Stomach (tissue), 9 donors: Measurements from ENCODE around the gene SEMA4C. TPM values are rescaled to one million over a fixed set of nuclear protein-coding genes. Genes with fewer than 3 reads are reported as not detected.

Experiments
- DNase-seq, 2 donors: peaks; one replicate each; pipeline versions ENCODE4 v3.0.0 to v3.0.0-alpha.2; 2013 to 2019
- H3K27ac ChIP-seq, 5 donors: fragments of 200-600 bp in 4 of 5; sonication (generic) in 4 of 5; one replicate each; pipeline ENCODE4 v1.5.1; 2013 to 2019; ENCODE audit warnings: mild to moderate bottlenecking in 1 of 5, moderate library complexity in 1 of 5
- H3K27me3 ChIP-seq, 3 donors: fragments of 200-600 bp; sonication (generic); one replicate each; pipeline ENCODE4 v1.5.1; 2017 to 2019; ENCODE audit warnings: mixed run types in 1 of 3
- H3K36me3 ChIP-seq, 4 donors: fragments of 200-600 bp; sonication (generic); 1 replicate in 3 of 4; 2 replicates in 1 of 4; pipeline ENCODE4 v1.5.1; 2016 to 2019
- H3K4me1 ChIP-seq, 4 donors: fragments of 200-600 bp; sonication (generic); one replicate each; pipeline ENCODE4 v1.5.1; 2016 to 2019
- H3K4me3 ChIP-seq, 4 donors: fragments of 200-600 bp; sonication (generic) in 3 of 4; one replicate each; pipeline ENCODE4 v1.5.1; 2016 to 2019; ENCODE audit warnings: mild to moderate bottlenecking in 1 of 4
- H3K9me3 ChIP-seq, 4 donors: fragments of 200-600 bp; sonication (generic); one replicate each; pipeline ENCODE4 v1.5.1; 2016 to 2019
- CTCF ChIP-seq, 7 experiments: fragments of 450-650 bp in 4 of 7; fragments of 200-600 bp in 3 of 7; sonication (generic) in 3 of 7; IDR thresholded peaks; one replicate each; pipeline ENCODE4 v1.5.1; 2016 to 2019; ENCODE audit warnings: antibody characterized with exemption in 7 of 7, control low read depth in 2 of 7, mild to moderate bottlenecking in 1 of 7
- EP300 ChIP-seq: sonication (generic); formaldehyde crosslinking; IDR thresholded peaks from one replicate; pipeline ENCODE4 v1.6.1; 2017; ENCODE audit warnings: antibody characterized with exemption
- POLR2A ChIP-seq, 4 donors: fragments of 450-650 bp; IDR thresholded peaks; one replicate each; pipeline ENCODE4 v1.6.1; 2016; ENCODE audit warnings: antibody characterized with exemption in 4 of 4, control low read depth in 2 of 4, mild to moderate bottlenecking in 1 of 4, moderate library complexity in 1 of 4
- POLR2AphosphoS5 ChIP-seq, 3 donors: sonication (generic); formaldehyde crosslinking; IDR thresholded peaks; one replicate each; pipeline ENCODE4 v1.6.1; 2016; ENCODE audit warnings: antibody characterized with exemption in 3 of 3
- WGBS, 5 donors: extraction: QIAGEN DNeasy Blood & Tissue Kit in 3 of 5; methylation state at CpG; one replicate each; pipeline versions ENCODE4 v1.1.5 to v1.1.7; 2013 to 2018; 5-methylcytosine and 5-hydroxymethylcytosine counted together
- intact Hi-C: fragments of 100-400 bp; cut with DNase I; formaldehyde crosslinking; loops from one replicate; pipeline ENCODE4 v1.15.1; 2023; ENCODE audit warnings: low total_unique reads
- polyA plus RNA-seq, 3 donors: library from polyadenylated mRNA; stranded (reverse); fragments of 200-250 nt; gene quantifications; one replicate each; pipeline ENCODE4 v1.2.3, GENCODE V29; 2013
- total RNA-seq, 5 donors: library from RNA; depleted of rRNA; stranded (reverse); fragments of >200 nt; gene quantifications; one replicate each; pipeline versions ENCODE4 v1.1.0 to v1.2.3, GENCODE V29; 2014 to 2016
- donor health status: healthy with polysubstance abuse.
- donor health status: Bipolar disorder and iron deficiency.
- donor health status: healthy.

Gene SEMA4C
- total and polyA plus RNA-seq, 8 donors: 5.7 to 78.8 (median 18.0) TPM

GRCh38 chr2:96815326-96816126 is 54.4 kb downstream of the SEMA4C start:
- H3K36me3 ChIP-seq: peaks cover 0 to 26% (median 11%) of the 10 kb centered on the region in 4 donors
- no peaks in the 10 kb centered on the region for H3K27me3 ChIP-seq
- peak overlapping the region; percentile 91 to 97 (median 93) for H3K27ac ChIP-seq
- peaks cover 43 to 56% (median 49%) of the 10 kb centered on the region in 4 donors for H3K4me1 ChIP-seq
- peak overlapping the region; percentile 74 to 88 (median 82) for H3K4me3 ChIP-seq
- WGBS, 5 donors: 1 to 2% (median 1%) methylated on average over 39 to 60 of the region's 60 CpGs
- DNase-seq: peak in 1 of 2 donors; percentile 51
- TF ChIP-seq CTCF (IDR thresholded peaks at IDR 0.05) (no peak), POLR2A (IDR thresholded peaks at IDR 0.05) (no peak), POLR2AphosphoS5 (IDR thresholded peaks at IDR 0.05) (no peak), EP300 (no peak)
- intact Hi-C loops: no loop called here
- no peaks in the 10 kb centered on the region for H3K9me3 ChIP-seq

- no peak overlapping the region for H3K4me3 ChIP-seq
- WGBS, 5 donors: 82 to 89% (median 88%) methylated on average over 4 of the region's 4 CpGs
- no peak overlapping the region for H3K27ac ChIP-seq
- intact Hi-C loops: no loop called here
- no peak for DNase-seq
- no peaks in the 10 kb centered on the region for H3K9me3 ChIP-seq
- peaks cover 0 to 36% (median 28%) of the 10 kb centered on the region in 4 donors for H3K36me3 ChIP-seq
- no peaks in the 10 kb centered on the region for H3K27me3 ChIP-seq
- TF ChIP-seq CTCF (IDR thresholded peaks at IDR 0.05) (no peak), POLR2AphosphoS5 (IDR thresholded peaks at IDR 0.05) (no peak), EP300 (no peak)
- peaks cover 24 to 37% (median 30%) of the 10 kb centered on the region in 4 donors for H3K4me1 ChIP-seq
Measured at GRCh38 chr2:96813656-96814055, 56.2 kb downstream of the SEMA4C start.

- intact Hi-C loops: no loop called here
- Histone ChIP-seq H3K4me3 (no peak overlapping the region), H3K27me3 (no peaks in the 10 kb centered on the region), H3K36me3 (peaks cover 0 to 38% (median 31%) of the 10 kb centered on the region in 4 donors), H3K9me3 (no peaks in the 10 kb centered on the region), H3K4me1 (peaks cover 6 to 20% (median 13%) of the 10 kb centered on the region in 4 donors), H3K27ac (no peak overlapping the region)
- TF ChIP-seq POLR2AphosphoS5 (IDR thresholded peaks at IDR 0.05) (no peak), EP300 (no peak), POLR2A (IDR thresholded peaks at IDR 0.05) (no peak), CTCF (IDR thresholded peaks at IDR 0.05) (no peak)
- WGBS, 5 donors: 50 to 69% (median 53%) methylated on average over 3 of the region's 3 CpGs
- peak in 1 of 2 donors; percentile 65 for DNase-seq
Measured at GRCh38 chr2:96811917-96812316, 58.0 kb downstream of the SEMA4C start.

- Histone ChIP-seq H3K36me3 (peaks cover 0 to 38% (median 31%) of the 10 kb centered on the region in 4 donors), H3K4me3 (no peak overlapping the region), H3K27me3 (no peaks in the 10 kb centered on the region), H3K9me3 (no peaks in the 10 kb centered on the region), H3K4me1 (peaks cover 6 to 19% (median 13%) of the 10 kb centered on the region in 4 donors), H3K27ac (no peak overlapping the region)
- no peak for DNase-seq
- TF ChIP-seq EP300: no peak
- TF ChIP-seq CTCF (IDR thresholded peaks at IDR 0.05): no peak
- no peak for TF ChIP-seq POLR2AphosphoS5 (IDR thresholded peaks at IDR 0.05)
- no peak for TF ChIP-seq POLR2A (IDR thresholded peaks at IDR 0.05)
- WGBS, 5 donors: 79 to 94% (median 88%) methylated on average over 3 to 5 of the region's 5 CpGs
- intact Hi-C loops: no loop called here
Measured at GRCh38 chr2:96810783-96811192, 59.1 kb downstream of the SEMA4C start.
